Central memory CD8-positive, alpha-beta T cell (primary cell): ENCODE results near the gene SLC4A1.
A peak's percentile ranks its signal among the peaks of the same experiment; 100 is the strongest.

Experiments used
- ATAC-seq: fragments of 150-1000 bp; cut with Tn5 transposase; replicated peaks from 2 replicates; pipeline ENCODE4 v1.10.0; 2022; ENCODE audit warnings: mild to moderate bottlenecking, moderate FRiP score, moderate number of reproducible peaks; ENCODE audit not compliant: poor library complexity, severe bottlenecking; ENCODE audit errors: extremely low read depth
- DNase-seq, 2 donors: peaks; one replicate each; pipeline ENCODE4 v3.0.0; 2021; ENCODE audit warnings: low spot score in 2 of 2
- H3K27ac Mint-ChIP-seq: one replicate; pipeline ENCODE4 v1.8.0; 2022; ENCODE audit warnings: low read depth, mild to moderate bottlenecking, moderate library complexity, mixed read lengths
- H3K27me3 Mint-ChIP-seq: one replicate; pipeline ENCODE4 v1.8.0; 2022; ENCODE audit warnings: mixed read lengths
- H3K36me3 Mint-ChIP-seq: one replicate; pipeline ENCODE4 v1.8.0; 2022; ENCODE audit warnings: mild to moderate bottlenecking, moderate library complexity, mixed read lengths; ENCODE audit not compliant: insufficient read depth
- H3K4me1 Mint-ChIP-seq: one replicate; pipeline ENCODE4 v1.8.0; 2022; ENCODE audit warnings: mixed read lengths
- H3K4me3 Mint-ChIP-seq: one replicate; pipeline ENCODE4 v1.8.0; 2022; ENCODE audit warnings: mild to moderate bottlenecking, moderate library complexity, mixed read lengths
- H3K9me3 Mint-ChIP-seq: one replicate; pipeline ENCODE4 v1.8.0; 2022; ENCODE audit warnings: mixed read lengths

Gene SLC4A1

GRCh38 chr17:44279666-44280391, 11.9 kb upstream of the SLC4A1 start:
- Mint-ChIP-seq H3K9me3 (no peaks in the 10 kb centered on the region), H3K27ac (peak overlapping the region; percentile 41)
- peak in 1 of 2 donors; percentile 11 for DNase-seq

GRCh38 chr17:44279346-44279665, 11.4 kb upstream of the SLC4A1 start:
- Mint-ChIP-seq H3K36me3 (no peaks in the 10 kb centered on the region), H3K27ac (no peak overlapping the region), H3K4me1 (peaks cover 12% of the 10 kb centered on the region), H3K9me3 (no peaks in the 10 kb centered on the region), H3K27me3 (peaks cover 14% of the 10 kb centered on the region), H3K4me3 (no peak overlapping the region)
- DNase-seq (no peak), ATAC-seq (no peak)

More at GRCh38 chr17:44279666-44280391, 11.9 kb upstream of the SLC4A1 start:
- peak; percentile 52 for ATAC-seq
- Mint-ChIP-seq H3K36me3 (no peaks in the 10 kb centered on the region), H3K4me3 (no peak overlapping the region), H3K4me1 (peaks cover 12% of the 10 kb centered on the region), H3K27me3 (peaks cover 9% of the 10 kb centered on the region)

GRCh38 chr17:44277976-44278375, 10.0 kb upstream of the SLC4A1 start:
- peaks cover 13% of the 10 kb centered on the region for H3K4me1 Mint-ChIP-seq
- no peaks in the 10 kb centered on the region for H3K9me3 Mint-ChIP-seq
- peaks cover 17% of the 10 kb centered on the region for H3K27me3 Mint-ChIP-seq
- no peak for ATAC-seq
- no peak for DNase-seq
- no peak overlapping the region for H3K27ac Mint-ChIP-seq
- H3K4me3 Mint-ChIP-seq, result no peak overlapping the region
- H3K36me3 Mint-ChIP-seq, result no peaks in the 10 kb centered on the region

GRCh38 chr17:44273607-44274006, 5.7 kb upstream of the SLC4A1 start:
- H3K9me3 Mint-ChIP-seq, result no peaks in the 10 kb centered on the region
- DNase-seq, result no peak
- peaks cover 14% of the 10 kb centered on the region for H3K4me1 Mint-ChIP-seq
- H3K27ac Mint-ChIP-seq, result no peak overlapping the region
- no peak for ATAC-seq
- no peak overlapping the region for H3K4me3 Mint-ChIP-seq
- H3K36me3 Mint-ChIP-seq, result no peaks in the 10 kb centered on the region
- peaks cover 32% of the 10 kb centered on the region for H3K27me3 Mint-ChIP-seq

- Mint-ChIP-seq H3K4me3 (no peak overlapping the region), H3K36me3 (no peaks in the 10 kb centered on the region), H3K27ac (no peak overlapping the region), H3K9me3 (no peaks in the 10 kb centered on the region), H3K4me1 (peaks cover 14% of the 10 kb centered on the region), H3K27me3 (peaks cover 32% of the 10 kb centered on the region)
- ATAC-seq, result no peak
- no peak for DNase-seq
Observed at GRCh38 chr17:44272954-44273353, 5.0 kb upstream of the SLC4A1 start.

- peaks cover 32% of the 10 kb centered on the region for H3K27me3 Mint-ChIP-seq
- no peak for ATAC-seq
- H3K9me3 Mint-ChIP-seq, result no peaks in the 10 kb centered on the region
Observed at GRCh38 chr17:44272321-44272951, 4.5 kb upstream of the SLC4A1 start.

GRCh38 chr17:44269535-44270240, 1.8 kb upstream of the SLC4A1 start:
- no peak overlapping the region for H3K27ac Mint-ChIP-seq
- peaks cover 22% of the 10 kb centered on the region for H3K27me3 Mint-ChIP-seq
- ATAC-seq, result no peak
- peaks cover 14% of the 10 kb centered on the region for H3K4me1 Mint-ChIP-seq
- DNase-seq, result no peak
- no peak overlapping the region for H3K4me3 Mint-ChIP-seq
- H3K36me3 Mint-ChIP-seq, result peaks cover 2% of the 10 kb centered on the region
- H3K9me3 Mint-ChIP-seq, result no peaks in the 10 kb centered on the region

More at GRCh38 chr17:44272321-44272951, 4.5 kb upstream of the SLC4A1 start:
- no peak for DNase-seq
- Mint-ChIP-seq H3K27ac (no peak overlapping the region), H3K4me1 (peaks cover 14% of the 10 kb centered on the region), H3K4me3 (no peak overlapping the region), H3K36me3 (no peaks in the 10 kb centered on the region)

- no peaks in the 10 kb centered on the region for H3K9me3 Mint-ChIP-seq
- no peak overlapping the region for H3K4me3 Mint-ChIP-seq
- peak overlapping the region; percentile 72 for H3K27ac Mint-ChIP-seq
- H3K27me3 Mint-ChIP-seq, result peaks cover 17% of the 10 kb centered on the region
- DNase-seq (no peak), ATAC-seq (no peak)
- H3K4me1 Mint-ChIP-seq, result peaks cover 14% of the 10 kb centered on the region
- H3K36me3 Mint-ChIP-seq, result peaks cover 2% of the 10 kb centered on the region
Observed at GRCh38 chr17:44268709-44269534, 987 bp upstream of the SLC4A1 start.

- peaks cover 2% of the 10 kb centered on the region for H3K36me3 Mint-ChIP-seq
- ATAC-seq, result no peak
- no peaks in the 10 kb centered on the region for H3K9me3 Mint-ChIP-seq
Observed at GRCh38 chr17:44267165-44267455, 825 bp downstream of the SLC4A1 start.

GRCh38 chr17:44266402-44267164, 1.4 kb downstream of the SLC4A1 start:
- no peak for ATAC-seq
- DNase-seq, result no peak
- peaks cover 2% of the 10 kb centered on the region for H3K36me3 Mint-ChIP-seq
- H3K4me1 Mint-ChIP-seq, result no peaks in the 10 kb centered on the region
- H3K9me3 Mint-ChIP-seq, result no peaks in the 10 kb centered on the region
- peaks cover 2% of the 10 kb centered on the region for H3K27me3 Mint-ChIP-seq
- no peak overlapping the region for H3K4me3 Mint-ChIP-seq
- no peak overlapping the region for H3K27ac Mint-ChIP-seq

More at GRCh38 chr17:44267165-44267455, 825 bp downstream of the SLC4A1 start:
- DNase-seq, result no peak
- H3K27ac Mint-ChIP-seq, result no peak overlapping the region
- H3K4me1 Mint-ChIP-seq, result peaks cover 5% of the 10 kb centered on the region
- no peak overlapping the region for H3K4me3 Mint-ChIP-seq
- peaks cover 7% of the 10 kb centered on the region for H3K27me3 Mint-ChIP-seq

- H3K27me3 Mint-ChIP-seq, result no peaks in the 10 kb centered on the region
- ATAC-seq (no peak), DNase-seq (no peak)
- H3K36me3 Mint-ChIP-seq, result peaks cover 2% of the 10 kb centered on the region
- no peaks in the 10 kb centered on the region for H3K9me3 Mint-ChIP-seq
- H3K4me3 Mint-ChIP-seq, result no peak overlapping the region
- no peaks in the 10 kb centered on the region for H3K4me1 Mint-ChIP-seq
- no peak overlapping the region for H3K27ac Mint-ChIP-seq
Observed at GRCh38 chr17:44263345-44263902, 4.5 kb downstream of the SLC4A1 start.
